Muscle layer of duodenum (tissue), 2 donors: Measurements from ENCODE around the gene SLC17A3.

Experiments
- H3K27ac ChIP-seq: one replicate; pipeline ENCODE4 v1.7.0; 2013; ENCODE audit warnings: mild to moderate bottlenecking, low read length
- H3K27me3 ChIP-seq: one replicate; pipeline ENCODE4 v1.7.0; 2013; ENCODE audit warnings: low read depth, mild to moderate bottlenecking, control low read depth, low read length
- H3K36me3 ChIP-seq, 2 donors: one replicate each; pipeline ENCODE4 v1.7.0; 2013; ENCODE audit warnings: low read length in 2 of 2, control low read depth in 1 of 2, mild to moderate bottlenecking in 1 of 2; ENCODE audit not compliant: insufficient read depth in 2 of 2, control insufficient read depth in 1 of 2
- H3K4me1 ChIP-seq, 2 donors: one replicate each; pipeline ENCODE4 v1.7.0; 2013; ENCODE audit warnings: low read length in 2 of 2, mild to moderate bottlenecking in 2 of 2, control low read depth in 1 of 2, moderate library complexity in 1 of 2; ENCODE audit not compliant: insufficient read depth in 2 of 2, control insufficient read depth in 1 of 2
- H3K4me3 ChIP-seq, 2 donors: one replicate each; pipeline ENCODE4 v1.7.0; 2013; ENCODE audit warnings: low read length in 2 of 2, low read depth in 1 of 2, mild to moderate bottlenecking in 1 of 2
- H3K9me3 ChIP-seq, 2 donors: one replicate each; pipeline ENCODE4 v1.7.0; 2013; ENCODE audit warnings: low read length in 2 of 2, control low read depth in 1 of 2, mild to moderate bottlenecking in 1 of 2; ENCODE audit not compliant: control insufficient read depth in 1 of 2
- donor health status: healthy.

Gene SLC17A3

DNA sequence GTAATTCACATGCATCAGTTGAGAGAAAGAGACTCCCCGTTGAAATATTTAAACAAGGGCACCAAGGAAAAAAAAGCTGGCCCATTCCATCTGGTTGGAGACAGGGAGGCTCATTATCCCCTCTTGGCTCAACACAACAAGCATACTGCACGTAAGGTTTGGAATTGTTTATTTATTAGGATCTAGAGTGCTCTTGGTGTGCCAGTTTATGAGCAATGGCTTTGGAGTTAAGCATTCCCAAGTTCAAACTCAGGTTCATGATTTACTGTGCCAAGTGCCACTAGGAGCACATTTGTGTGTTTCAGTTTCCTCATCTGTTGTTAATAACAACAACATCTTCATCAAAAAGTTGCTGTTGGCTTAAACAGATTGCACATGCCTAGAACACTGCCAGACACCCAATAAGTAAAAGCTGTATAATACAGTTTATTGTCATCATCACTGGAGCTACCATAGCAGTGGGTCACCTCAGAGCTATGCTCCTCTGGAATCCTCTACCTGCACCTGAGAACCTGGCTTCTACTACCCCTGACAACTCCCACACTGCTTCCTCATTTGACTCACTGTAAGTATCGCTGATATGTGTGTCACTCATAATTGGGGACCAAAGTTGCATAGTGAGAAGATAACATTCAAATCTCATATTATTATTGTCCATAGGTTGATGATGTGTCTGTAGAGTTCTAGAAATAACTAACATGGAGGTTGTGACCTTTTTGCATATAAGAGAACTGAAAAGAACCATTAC lies 5.4 kb downstream of the SLC17A3 start:
- Histone ChIP-seq H3K27me3 (no peaks in the 10 kb centered on the region), H3K4me3 (no peak overlapping the region), H3K9me3 (no peaks in the 10 kb centered on the region), H3K27ac (no peak overlapping the region), H3K4me1 (no peaks in the 10 kb centered on the region), H3K36me3 (no peaks in the 10 kb centered on the region)

DNA sequence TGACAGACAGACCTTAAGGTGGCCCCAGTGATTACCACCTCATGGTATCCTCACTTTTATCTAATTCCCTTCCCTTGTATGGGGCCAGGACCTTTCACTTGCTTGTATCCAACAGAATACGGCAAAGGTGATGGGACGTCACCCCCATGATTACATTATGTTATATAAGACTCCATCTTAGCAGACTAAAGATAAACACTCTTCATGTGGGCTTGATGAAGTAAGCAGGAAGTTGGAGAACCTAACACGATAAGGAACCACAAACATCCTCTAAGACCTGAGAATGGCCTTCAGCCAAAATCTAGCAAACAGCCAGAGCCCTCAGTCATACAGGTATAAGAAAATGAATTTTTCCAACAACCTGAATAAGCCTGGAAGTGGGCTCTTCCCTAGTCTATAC lies 8.0 kb downstream of the SLC17A3 start:
- H3K4me1 ChIP-seq, result no peaks in the 10 kb centered on the region
- no peak overlapping the region for H3K4me3 ChIP-seq
- H3K27ac ChIP-seq, result no peak overlapping the region
- H3K27me3 ChIP-seq, result no peaks in the 10 kb centered on the region
- no peaks in the 10 kb centered on the region for H3K36me3 ChIP-seq
- no peaks in the 10 kb centered on the region for H3K9me3 ChIP-seq

DNA sequence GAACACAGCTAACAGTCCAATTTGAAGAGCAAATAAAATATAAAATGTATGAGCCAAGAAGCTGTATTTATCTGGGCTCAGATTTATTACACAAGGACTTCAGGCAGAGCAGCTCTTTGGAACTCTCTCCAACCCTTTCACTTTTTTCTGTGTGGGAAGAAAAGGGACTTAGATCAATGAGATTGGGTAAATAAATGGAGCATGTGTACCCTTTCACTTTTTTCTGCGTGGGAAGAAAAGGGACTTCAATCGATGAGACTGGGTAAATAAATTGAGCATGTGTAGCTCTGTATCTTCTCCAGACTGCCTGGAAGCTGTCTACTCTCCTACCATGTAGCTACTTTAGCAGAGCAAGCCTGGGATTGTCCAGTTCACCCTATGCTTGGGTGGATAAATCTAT lies 10.7 kb downstream of the SLC17A3 start:
- H3K9me3 ChIP-seq, result no peaks in the 10 kb centered on the region
- H3K27me3 ChIP-seq, result no peaks in the 10 kb centered on the region
- no peaks in the 10 kb centered on the region for H3K36me3 ChIP-seq
- no peaks in the 10 kb centered on the region for H3K4me1 ChIP-seq
- H3K4me3 ChIP-seq, result no peak overlapping the region
- no peak overlapping the region for H3K27ac ChIP-seq

DNA sequence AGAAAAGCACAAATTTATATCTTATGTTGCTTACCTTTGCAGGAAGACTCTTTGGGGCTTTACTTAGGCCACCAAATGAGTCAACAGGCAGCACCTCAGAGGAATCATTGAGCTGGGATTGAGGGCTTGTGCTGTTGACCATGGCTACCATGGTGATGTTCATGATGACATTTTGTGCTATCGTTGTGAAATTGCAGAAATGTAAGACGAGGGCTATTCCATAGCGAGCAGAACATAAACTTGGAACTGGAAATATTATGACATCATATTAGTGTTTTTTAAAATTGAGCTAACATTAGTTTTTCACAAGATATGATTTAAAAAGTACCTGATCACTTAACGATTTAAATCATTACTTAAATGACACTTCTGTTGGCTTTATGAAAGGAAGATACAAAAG lies 11.8 kb downstream of the SLC17A3 start:
- Histone ChIP-seq H3K4me1 (no peaks in the 10 kb centered on the region), H3K36me3 (no peaks in the 10 kb centered on the region), H3K27ac (no peak overlapping the region), H3K9me3 (no peaks in the 10 kb centered on the region), H3K27me3 (no peaks in the 10 kb centered on the region), H3K4me3 (no peak overlapping the region)

DNA sequence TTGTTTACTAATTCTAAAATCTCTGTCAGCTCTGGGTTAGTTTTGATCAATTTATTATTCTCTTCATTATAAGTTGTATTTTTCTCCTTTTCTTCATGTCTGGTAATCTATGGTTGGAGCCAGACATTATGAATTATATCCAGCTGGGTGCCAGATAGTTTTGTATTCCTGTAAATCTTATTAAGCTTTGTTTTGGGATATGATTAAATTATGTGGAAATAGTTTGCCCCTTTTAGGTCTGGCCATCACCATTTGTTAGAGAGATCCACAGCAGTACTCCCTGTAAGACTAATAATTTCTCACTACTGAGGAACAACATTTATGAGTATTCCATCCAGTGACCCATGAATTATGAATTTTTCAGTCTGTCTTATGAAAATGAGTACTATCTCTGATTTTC lies 21.3 kb downstream of the SLC17A3 start:
- no peaks in the 10 kb centered on the region for H3K36me3 ChIP-seq
- H3K4me1 ChIP-seq, result no peaks in the 10 kb centered on the region
- H3K27me3 ChIP-seq, result no peaks in the 10 kb centered on the region
- no peak overlapping the region for H3K27ac ChIP-seq
- H3K9me3 ChIP-seq, result no peaks in the 10 kb centered on the region
- no peak overlapping the region for H3K4me3 ChIP-seq

DNA sequence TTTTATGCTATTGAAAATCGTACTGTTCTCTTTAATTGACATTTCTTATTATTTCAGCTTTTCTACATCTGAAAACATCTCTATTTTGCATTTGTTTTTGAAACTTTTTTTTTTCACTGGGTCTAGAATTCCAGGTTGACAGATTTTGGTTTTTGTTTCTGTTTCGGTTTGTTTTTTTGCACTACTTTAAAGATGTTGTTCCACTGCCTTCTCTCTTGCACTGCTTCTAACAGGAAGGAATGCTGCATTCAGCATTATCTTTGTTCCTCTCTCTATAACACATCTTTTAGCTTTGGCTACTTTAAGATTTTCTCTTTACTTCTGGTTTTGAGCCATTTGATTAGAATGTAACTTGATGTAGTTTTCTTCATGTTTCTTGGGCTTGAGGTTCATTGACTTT lies 22.1 kb downstream of the SLC17A3 start:
- Histone ChIP-seq H3K27ac (no peak overlapping the region), H3K9me3 (no peaks in the 10 kb centered on the region), H3K27me3 (no peaks in the 10 kb centered on the region), H3K4me1 (no peaks in the 10 kb centered on the region), H3K4me3 (no peak overlapping the region), H3K36me3 (no peaks in the 10 kb centered on the region)

DNA sequence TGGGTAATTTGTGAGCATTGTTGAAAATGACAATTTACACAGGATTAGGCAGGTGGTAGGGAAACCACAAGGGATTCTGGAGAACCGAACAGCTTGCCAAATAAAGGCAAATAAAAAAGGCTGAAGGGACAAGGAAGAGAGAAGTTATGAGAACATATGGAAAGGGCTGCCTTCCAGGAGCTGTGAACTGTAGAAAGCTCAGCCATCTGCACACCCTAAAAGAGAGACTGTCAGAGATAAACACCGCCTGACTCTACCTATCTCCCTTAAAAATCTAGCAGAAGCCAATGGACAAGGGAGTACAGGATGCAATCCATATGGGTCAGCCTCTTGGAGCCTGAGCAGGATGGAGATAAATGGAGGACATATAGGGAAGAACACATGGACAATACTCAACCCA lies 29.5 kb downstream of the SLC17A3 start:
- Histone ChIP-seq H3K4me3 (no peak overlapping the region), H3K27ac (no peak overlapping the region), H3K9me3 (no peaks in the 10 kb centered on the region), H3K4me1 (no peaks in the 10 kb centered on the region), H3K36me3 (no peaks in the 10 kb centered on the region), H3K27me3 (no peaks in the 10 kb centered on the region)

DNA sequence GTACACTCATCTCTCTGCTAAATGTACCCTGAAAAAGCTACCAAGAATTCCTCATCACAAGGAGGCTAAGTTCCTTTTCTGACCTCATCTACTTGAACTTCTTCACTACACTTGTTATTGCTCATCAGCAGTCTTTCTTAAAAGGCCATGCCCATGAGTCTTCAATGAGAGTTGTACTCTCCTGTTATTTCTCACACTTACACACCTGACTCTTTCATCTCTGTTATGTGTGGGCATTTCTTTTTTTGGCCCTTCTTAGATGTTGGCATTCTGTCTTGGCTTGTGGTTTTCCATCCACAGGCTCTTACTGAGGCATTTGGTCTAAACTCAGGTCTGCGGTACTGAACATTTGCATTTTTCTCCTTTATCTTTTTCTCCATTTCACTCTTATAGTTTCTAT lies 31.5 kb downstream of the SLC17A3 start:
- Histone ChIP-seq H3K36me3 (no peaks in the 10 kb centered on the region), H3K4me1 (no peaks in the 10 kb centered on the region), H3K27me3 (no peaks in the 10 kb centered on the region), H3K27ac (no peak overlapping the region), H3K9me3 (no peaks in the 10 kb centered on the region), H3K4me3 (no peak overlapping the region)

DNA sequence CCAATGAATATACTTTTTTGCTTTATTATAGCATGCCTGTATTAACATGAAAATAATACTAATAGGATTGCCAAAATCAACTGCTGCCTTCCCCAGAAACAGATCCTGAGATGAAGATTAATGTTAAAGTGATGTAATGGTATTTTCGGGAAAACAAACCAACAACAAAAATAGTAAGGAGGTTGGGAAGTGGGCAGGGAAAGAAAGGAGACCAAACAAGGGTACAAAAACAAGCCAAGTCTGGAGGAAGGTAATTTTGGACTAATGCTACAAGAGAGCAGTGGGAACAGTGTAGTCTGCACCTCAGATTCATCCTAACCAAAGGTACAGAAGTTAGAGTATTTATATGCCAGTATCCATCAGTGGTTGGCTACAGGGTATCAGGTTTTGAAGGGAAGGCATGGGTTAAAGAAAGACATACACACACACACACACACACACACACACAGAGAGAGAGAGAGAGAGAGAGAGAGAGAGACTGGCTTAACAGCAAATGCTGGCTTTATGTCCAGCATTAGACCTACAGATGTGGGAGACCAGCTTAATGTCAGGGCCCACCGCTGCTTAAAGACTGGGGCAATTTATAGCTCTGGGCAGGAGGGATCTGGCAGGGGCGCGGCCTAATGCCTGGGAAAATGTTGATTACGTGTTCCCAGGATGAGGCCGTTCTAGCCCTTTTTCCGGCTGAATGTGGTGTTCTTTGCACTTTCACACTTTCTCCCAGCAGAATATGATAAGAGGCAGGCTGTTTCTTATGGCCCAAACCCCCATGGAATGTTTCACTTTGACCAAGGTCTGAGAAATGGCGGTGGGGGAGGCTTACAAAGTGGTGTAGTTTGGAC lies 38.4 kb downstream of the SLC17A3 start:
- H3K4me3 ChIP-seq, result no peak overlapping the region
- no peaks in the 10 kb centered on the region for H3K27me3 ChIP-seq
- H3K27ac ChIP-seq, result no peak overlapping the region
- H3K9me3 ChIP-seq, result no peaks in the 10 kb centered on the region
- H3K36me3 ChIP-seq, result no peaks in the 10 kb centered on the region
- no peaks in the 10 kb centered on the region for H3K4me1 ChIP-seq

DNA sequence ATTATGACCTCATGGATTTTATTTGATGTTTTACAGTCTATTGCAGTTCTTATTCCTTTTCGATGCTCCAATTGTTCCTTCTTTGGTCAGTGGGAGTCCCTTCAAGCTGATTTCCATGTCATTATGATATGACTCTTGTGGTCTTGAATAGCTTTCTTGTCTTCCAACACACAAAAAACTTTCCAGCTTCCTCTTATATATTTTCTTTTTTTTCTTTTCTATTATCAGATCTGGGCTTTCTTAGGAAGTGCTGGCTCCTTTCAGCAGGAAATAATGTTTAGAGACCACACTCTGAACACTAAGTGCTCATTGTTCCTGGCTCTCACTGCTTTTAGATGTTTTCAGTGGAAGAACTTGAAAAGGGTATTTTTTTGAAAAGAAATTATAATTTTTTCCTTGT lies 39.1 kb downstream of the SLC17A3 start:
- Histone ChIP-seq H3K36me3 (no peaks in the 10 kb centered on the region), H3K4me3 (no peak overlapping the region), H3K4me1 (no peaks in the 10 kb centered on the region), H3K27me3 (no peaks in the 10 kb centered on the region), H3K27ac (no peak overlapping the region), H3K9me3 (no peaks in the 10 kb centered on the region)

DNA sequence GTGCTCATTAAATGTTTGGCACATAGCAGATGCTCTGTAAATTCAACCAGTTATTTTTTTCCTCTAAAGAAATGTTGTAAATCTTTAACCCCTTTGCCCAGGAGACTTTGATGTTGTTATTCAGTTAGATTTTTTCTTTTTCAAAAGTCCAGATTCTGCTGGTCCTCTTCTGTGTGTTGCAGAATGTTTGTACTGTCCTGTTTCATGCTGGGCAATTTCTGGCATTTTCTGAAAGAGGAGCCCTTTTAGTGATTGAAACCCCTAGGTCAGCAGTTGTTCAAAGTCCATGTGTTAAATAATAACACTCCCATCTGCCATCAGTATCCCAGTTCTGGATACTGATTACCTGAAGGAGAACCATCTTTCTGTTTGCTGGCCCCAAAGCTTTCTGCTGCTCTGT lies 40.9 kb downstream of the SLC17A3 start:
- Histone ChIP-seq H3K4me3 (no peak overlapping the region), H3K9me3 (no peaks in the 10 kb centered on the region), H3K27me3 (no peaks in the 10 kb centered on the region), H3K4me1 (no peaks in the 10 kb centered on the region), H3K36me3 (no peaks in the 10 kb centered on the region), H3K27ac (no peak overlapping the region)
